Umbilical cord (tissue), 2 donors: ENCODE measurements around the gene DDX54. TPM values are rescaled to one million over a fixed set of nuclear protein-coding genes. Genes with fewer than 3 reads are reported as not detected.

ENCODE experiments used
- DNase-seq: peaks from one replicate; pipeline ENCODE4 v3.0.0-alpha.2; 2015; ENCODE audit warnings: low spot score
- total RNA-seq: library from RNA; depleted of rRNA; stranded (reverse); fragments of >200 nt; gene quantifications from one replicate; pipeline ENCODE4 v1.2.3, GENCODE V29; 2014; ENCODE audit warnings: low replicate concordance; ENCODE audit not compliant: insufficient read depth

The DDX54 gene
- total RNA-seq, 1 donor from 2014 or later: 27.7 TPM

DNA sequence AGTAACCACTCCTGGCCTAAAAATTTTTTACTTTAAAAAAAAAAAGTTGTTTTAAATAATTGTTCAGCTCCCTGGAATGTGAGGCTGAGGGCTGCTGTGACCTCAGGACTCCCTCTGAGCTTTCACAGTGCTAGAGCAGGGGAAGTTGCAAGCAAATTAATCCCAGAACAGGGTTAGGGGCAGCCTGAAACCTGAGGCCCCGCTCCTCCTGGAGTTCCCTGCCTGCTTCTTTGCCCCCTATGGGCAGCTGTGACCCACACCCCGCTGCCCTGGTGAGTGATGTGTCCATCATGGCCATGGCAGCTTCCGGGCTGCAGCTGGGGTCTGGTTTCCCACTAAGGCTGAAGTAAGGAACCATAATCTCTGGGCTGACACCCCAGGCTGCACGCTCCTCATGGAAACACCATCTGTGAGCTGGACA is 9.7 kb upstream of the DDX54 start:
- DNase-seq: no peak

GRCh38 chr12:113191227-113191626 is 5.9 kb upstream of the DDX54 start:
- DNase-seq: no peak

GRCh38 chr12:113190761-113191160 is 5.5 kb upstream of the DDX54 start:
- DNase-seq: peak; percentile 24

DNA sequence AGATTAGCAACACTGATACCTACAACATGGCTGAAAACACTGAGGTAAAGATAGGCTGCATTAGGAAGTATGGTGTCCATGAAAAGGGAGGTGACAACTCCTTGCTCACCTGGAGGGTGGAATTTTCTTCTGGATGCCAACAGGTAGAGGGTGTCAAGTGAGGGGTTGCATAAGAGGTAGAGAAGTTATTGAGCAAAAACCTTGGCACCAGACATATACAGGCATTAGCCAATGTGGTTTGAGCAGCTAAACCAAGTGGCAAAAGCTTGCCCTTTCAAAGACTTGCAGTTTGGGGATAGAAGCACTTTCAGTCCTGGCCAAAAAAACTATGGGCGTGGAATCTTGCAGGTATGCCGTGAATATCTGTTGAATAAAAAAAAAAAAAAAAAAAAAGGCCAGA is 4.1 kb upstream of the DDX54 start:
- no peak for DNase-seq

DNA sequence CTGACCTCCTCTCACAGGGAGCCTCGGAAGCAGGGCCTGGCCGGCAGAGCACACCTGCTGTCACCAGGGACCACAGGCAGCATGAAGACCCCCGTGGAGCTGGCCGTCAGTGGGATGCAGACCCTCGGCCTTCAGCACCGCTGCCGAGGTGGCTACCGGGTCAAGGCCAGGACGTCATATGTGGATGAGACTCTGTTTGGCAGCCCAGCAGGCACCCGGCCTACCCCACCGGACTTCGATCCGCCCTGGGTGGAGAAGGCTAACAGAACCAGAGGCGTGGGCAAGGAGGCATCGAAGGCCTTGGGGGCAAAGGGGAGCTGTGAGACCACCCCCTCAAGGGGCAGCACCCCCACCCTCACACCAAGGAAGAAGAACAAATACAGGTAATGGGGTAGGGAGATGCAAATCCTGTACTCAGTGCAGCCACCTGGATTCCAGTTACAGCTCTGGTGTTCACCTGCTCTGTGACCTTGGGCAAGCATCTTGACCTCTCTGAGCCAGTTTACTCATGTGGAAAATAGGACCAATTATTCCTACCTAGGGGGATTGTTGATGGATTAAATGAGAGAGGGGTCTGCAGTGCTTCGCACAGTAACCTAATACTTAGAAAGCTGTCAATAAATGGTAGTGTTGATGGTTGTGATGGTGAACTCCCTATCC is 1.5 kb upstream of the DDX54 start:
- DNase-seq: no peak

DNA sequence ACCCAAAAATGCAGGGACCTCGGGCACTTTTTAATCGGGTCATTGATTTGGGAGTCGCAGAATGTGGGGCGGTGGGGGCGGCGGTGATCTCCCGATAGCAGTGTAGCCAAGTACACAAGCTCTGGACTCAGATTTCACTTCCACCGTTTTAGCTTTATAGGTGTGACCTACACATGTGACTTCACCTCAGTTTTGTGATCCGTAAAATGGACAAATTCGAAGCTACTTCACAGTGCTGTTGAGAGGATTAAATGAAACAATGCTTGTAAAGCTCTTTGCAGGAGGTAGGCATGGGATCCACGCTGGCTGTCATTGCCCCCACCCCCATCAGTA is 721 bp upstream of the DDX54 start:
- no peak for DNase-seq

GRCh38 chr12:113184900-113185179 is 438 bp downstream of the DDX54 start:
- DNase-seq: peak; percentile 96

DNA sequence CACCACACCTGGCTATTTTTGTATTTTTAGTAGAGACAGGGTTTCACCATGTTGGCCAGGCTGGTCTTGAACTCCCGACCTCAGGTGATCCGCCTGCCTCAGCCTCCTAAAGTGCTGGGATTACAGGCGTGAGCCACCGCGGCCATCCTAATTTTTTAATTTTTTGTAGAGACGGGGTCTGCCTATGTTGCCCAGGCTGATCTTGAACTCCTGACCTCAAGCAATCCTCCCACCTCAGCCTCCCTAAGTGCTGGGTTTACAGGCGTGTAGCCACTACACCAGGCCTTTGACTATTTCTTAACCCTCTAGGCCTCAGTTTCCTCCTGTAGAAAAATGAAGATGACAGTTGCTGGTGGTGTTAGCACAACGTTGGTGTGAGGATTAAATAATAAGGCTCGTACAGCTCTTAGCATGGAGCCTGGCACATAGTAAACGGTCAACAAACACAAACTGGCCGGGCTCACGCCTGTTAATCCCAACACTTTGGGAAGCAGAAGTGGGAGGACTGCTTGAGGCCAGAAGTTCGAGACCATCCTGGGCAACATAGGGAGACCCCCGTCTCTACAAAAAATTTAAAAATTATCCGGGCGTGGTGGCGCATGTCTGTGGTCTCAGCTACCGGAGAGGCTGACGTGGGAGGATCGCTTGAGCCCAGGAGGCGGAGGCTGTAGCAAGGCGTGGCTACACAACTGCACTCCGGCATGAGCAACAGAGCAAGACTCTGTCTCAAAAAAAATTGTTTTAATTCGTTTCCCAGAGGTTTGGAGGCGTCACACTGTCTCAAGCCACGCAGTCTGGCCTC is 979 bp downstream of the DDX54 start:
- DNase-seq: no peak

- DNase-seq: no peak
Observed at GRCh38 chr12:113183030-113183589, 2.2 kb downstream of the DDX54 start.

- no peak for DNase-seq
Observed at GRCh38 chr12:113181975-113182374, 3.3 kb downstream of the DDX54 start.

DNA sequence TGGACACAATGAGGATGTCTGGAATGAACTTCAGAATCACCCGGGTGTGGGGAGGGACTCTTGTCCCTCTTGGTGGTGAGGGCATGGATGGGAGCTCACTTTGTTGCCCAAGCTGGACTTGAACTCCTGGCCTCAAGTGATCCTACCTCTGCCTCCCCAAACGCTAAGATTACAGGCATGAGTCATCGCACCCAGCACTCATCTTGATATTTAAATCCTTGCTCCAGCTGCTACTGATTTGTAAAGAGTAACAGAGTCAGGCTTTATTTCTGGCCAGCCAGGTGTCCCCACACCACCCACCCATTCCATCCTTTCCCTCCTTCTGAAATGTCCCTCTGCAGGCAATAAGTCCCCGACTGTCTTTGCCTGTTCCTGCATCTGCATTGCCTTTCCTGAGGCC is 4.9 kb downstream of the DDX54 start:
- no peak for DNase-seq

- DNase-seq: no peak
Observed at GRCh38 chr12:113179023-113179422, 6.3 kb downstream of the DDX54 start.

DNA sequence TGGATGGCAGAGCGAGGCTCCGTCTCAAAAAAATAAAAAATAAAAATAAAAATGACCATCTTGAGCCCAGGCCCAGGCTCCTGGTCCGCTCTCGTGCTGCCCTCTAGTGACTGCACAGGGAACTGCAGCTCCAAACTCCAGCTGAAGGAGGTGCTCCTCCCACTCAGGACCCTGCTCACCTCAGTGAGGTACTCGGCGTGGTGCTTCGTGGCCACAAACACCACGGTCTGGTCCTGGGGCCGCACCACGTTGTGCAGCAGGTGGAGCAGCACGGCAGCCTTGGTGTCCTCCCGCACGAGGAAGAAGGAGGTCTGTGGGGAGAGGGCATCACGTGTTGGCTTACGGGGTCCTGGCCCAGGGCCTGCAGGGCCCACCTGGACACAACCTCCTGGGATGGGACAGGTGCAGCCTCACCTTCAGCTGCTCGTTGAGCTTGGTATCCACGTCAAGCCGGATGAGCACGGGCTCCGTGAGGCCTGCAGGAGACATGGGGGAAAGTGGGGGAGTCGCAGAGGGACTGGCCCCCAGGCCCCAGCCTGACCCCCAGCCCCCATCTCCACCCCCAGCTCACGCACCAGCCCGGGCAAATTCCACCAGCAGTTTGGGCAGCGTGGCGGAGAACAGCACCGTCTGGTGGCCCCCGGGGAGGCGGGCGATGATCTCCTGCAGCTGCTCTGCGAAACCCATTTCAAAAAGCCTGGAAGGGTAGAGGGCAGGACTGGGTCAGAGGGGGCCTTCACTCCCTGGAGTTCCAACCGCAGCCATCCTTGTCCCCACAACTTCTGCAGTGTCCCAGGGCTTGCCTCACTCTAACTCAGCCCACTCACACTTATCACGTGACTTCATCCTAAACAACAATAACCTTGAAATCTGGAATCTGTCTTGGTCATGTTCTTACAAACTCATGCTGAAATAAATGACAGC is 10.6 kb downstream of the DDX54 start:
- DNase-seq: peak; percentile 63

DNA sequence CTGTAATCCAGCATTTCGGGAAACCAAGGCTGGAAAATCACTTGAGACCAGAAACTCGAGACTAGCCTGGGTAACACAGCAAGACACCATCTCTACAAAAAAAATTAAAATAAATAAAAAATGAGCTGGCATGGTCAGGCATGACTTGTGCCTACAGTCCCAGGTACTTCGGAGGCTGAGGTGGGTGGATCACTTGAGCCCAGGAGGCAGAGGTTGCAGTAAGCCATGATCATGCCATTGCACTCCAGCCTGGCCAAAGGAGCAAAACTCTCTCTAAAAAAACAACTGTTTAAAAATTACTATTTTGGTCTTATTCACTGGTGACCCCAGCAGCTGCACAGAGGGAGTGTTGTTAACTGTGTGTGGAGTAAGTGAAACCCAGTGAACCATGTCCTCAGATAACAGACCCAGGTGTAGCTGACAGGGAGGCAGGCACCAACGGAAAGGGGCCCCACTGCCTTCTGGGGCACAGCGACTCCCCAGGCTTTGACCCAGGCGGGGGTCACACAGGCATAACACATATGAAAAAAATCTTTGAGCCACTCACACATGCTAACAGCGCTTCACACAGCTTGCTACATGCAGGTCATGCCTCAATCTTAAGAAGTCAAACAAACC is 12.1 kb downstream of the DDX54 start:
- no peak for DNase-seq

GRCh38 chr12:113172185-113172584 is 13.1 kb downstream of the DDX54 start:
- no peak for DNase-seq

- no peak for DNase-seq
Observed at GRCh38 chr12:113171543-113171942, 13.7 kb downstream of the DDX54 start.

GRCh38 chr12:113170926-113171325 is 14.4 kb downstream of the DDX54 start:
- DNase-seq: no peak

GRCh38 chr12:113170457-113170856 is 14.8 kb downstream of the DDX54 start:
- no peak for DNase-seq

GRCh38 chr12:113169697-113170096 is 15.6 kb downstream of the DDX54 start:
- no peak for DNase-seq

GRCh38 chr12:113167868-113168267 is 17.4 kb downstream of the DDX54 start:
- DNase-seq: no peak

DNA sequence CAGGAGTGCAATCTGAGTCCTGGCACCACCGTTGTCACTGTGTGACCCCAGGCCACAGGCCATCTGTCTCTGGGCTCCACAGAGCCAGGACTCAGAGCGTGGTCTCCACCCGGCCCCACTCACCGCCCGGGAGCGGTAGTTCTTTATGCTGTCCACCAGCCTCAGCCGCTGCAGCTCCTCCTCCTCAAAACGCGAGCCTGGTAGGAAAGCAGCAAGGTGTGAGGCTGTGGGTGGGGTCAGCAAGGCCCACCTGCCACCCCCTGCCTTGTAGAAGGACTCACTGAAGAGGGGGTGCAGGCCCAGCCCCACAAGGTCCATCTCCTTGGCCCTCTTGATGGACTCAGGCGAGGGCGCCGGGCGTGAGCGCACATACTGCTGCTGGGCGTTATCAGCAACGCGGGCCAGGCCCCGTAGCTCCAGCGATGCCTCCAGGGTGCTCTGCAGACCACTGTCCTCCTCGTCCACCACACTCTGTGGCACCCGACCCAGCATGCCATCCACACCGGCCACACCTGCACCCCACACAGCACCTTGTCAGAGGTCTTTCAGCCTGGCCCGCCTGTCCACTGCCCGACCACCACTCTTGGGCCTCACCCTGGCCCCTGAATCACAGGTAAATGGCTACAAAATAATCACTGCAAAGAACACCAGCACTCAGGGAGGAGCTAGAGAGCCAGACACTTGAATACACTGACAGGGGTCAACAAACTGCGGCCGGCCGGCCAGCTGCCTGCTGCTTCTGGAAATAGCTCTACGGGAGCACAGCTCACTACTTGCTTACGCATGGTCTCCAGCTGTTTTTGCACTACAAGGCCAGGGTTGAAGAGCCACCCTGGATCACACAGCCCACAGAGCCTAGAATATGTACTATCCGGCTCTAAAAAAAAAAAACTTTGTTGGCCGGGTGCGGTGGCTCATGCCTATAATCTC is 19.5 kb downstream of the DDX54 start:
- no peak for DNase-seq
